SK-N-SH (cell line): ENCODE measurements around the gene USP8. TPM values are rescaled to one million over a fixed set of nuclear protein-coding genes. Genes with fewer than 3 reads are reported as not detected.
"Not testable (repeated sequence)": the region's sequence is repeated elsewhere in the genome, so short reads cannot be mapped to it uniquely, and the experiment has no call there.

ENCODE experiments used
- CTCF ChIA-PET: fragments of 300-600, 350-600 bp; formaldehyde crosslinking; extraction: SDS; loops from one replicate; lab custom pipeline; 2021; lab: Yijun Ruan, JAX
- POLR2A ChIA-PET: fragments of 350-600 bp; sonication (Branson Sonifier 250); formaldehyde crosslinking; extraction: SDS; loops from one replicate; lab custom pipeline; 2020; ENCODE audit warnings: antibody characterized with exemption, inconsistent platforms; lab: Yijun Ruan, JAX
- DNase-seq: peaks from one replicate; pipeline ENCODE4 v3.0.0; 2012
- H2AFZ ChIP-seq: fragments of 200-600 bp; sonication (generic); 2 replicates; pipeline ENCODE4 v1.8.1; 2016; ENCODE audit warnings: antibody characterized with exemption, mild to moderate bottlenecking, low read depth
- H3F3A ChIP-seq: fragments of 200-600 bp; sonication (generic); replicated peaks from 2 replicates; pipeline ENCODE3; 2016; ENCODE audit warnings: antibody characterized with exemption, mild to moderate bottlenecking; ENCODE audit not compliant: insufficient read depth
- H3K27ac ChIP-seq, 2 experiments: fragments of 200-500 bp in 1 of 2; fragments of 200-600 bp in 1 of 2; sonication (Bioruptor generic) in 1 of 2; sonication (generic), shearing (Covaris generic) in 1 of 2; 2 replicates each; pipeline versions ENCODE4 v1.5.1 to v1.6.1; 2014 to 2016; ENCODE audit warnings: low read depth in 2 of 2, inconsistent platforms in 1 of 2, low read length in 1 of 2, mild to moderate bottlenecking in 1 of 2, mixed read lengths in 1 of 2
- H3K27me3 ChIP-seq: fragments of 200-600 bp; sonication (generic), shearing (Covaris generic); 2 replicates; pipeline ENCODE4 v1.6.1; 2016; ENCODE audit warnings: mixed run types; ENCODE audit not compliant: insufficient read depth
- H3K36me3 ChIP-seq, 2 experiments: fragments of 200-500 bp in 1 of 2; fragments of 200-600 bp in 1 of 2; sonication (Bioruptor generic) in 1 of 2; sonication (generic) in 1 of 2; replicated peaks in 1 of 2; 2 replicates each; pipeline versions ENCODE3 to v1.5.1; 2014 to 2016; ENCODE audit warnings: low read length in 1 of 2, mild to moderate bottlenecking in 1 of 2; ENCODE audit not compliant: insufficient read depth in 2 of 2, control insufficient read depth in 1 of 2
- H3K4me1 ChIP-seq, 2 experiments: fragments of 200-500 bp in 1 of 2; fragments of 200-600 bp in 1 of 2; sonication (Bioruptor generic) in 1 of 2; sonication (generic), shearing (Covaris generic) in 1 of 2; 2 replicates each; pipeline versions ENCODE4 v1.5.1 to v1.6.1; 2014 to 2016; ENCODE audit warnings: low read depth in 1 of 2, low read length in 1 of 2, mixed run types in 1 of 2; ENCODE audit not compliant: insufficient read depth in 2 of 2, control insufficient read depth in 1 of 2
- H3K4me2 ChIP-seq: fragments of 200-600 bp; sonication (generic), shearing (Covaris generic); 2 replicates; pipeline ENCODE4 v1.6.1; 2017; ENCODE audit warnings: mixed run types
- H3K4me3 ChIP-seq, 2 experiments: fragments of 200-500 bp in 1 of 2; fragments of 200-600 bp in 1 of 2; sonication (Bioruptor generic) in 1 of 2; sonication (generic), shearing (Covaris generic) in 1 of 2; 2 replicates each; pipeline versions ENCODE4 v1.5.1 to v1.8.1; 2014 to 2016; ENCODE audit warnings: low read depth in 2 of 2, inconsistent platforms in 1 of 2, low read length in 1 of 2, mild to moderate bottlenecking in 1 of 2, mixed read lengths in 1 of 2, moderate library complexity in 1 of 2
- H3K79me2 ChIP-seq: fragments of 200-600 bp; sonication (generic); 2 replicates; pipeline ENCODE4 v1.8.1; 2017; ENCODE audit warnings: mild to moderate bottlenecking; ENCODE audit not compliant: insufficient read depth
- H3K9ac ChIP-seq: fragments of 200-600 bp; sonication (generic); 2 replicates; pipeline ENCODE4 v1.6.1; 2017; ENCODE audit warnings: mixed run types
- H3K9me2 ChIP-seq: fragments of 200-600 bp; sonication (generic); 2 replicates; pipeline ENCODE4 v1.6.1; 2017; ENCODE audit warnings: mixed run types
- H3K9me3 ChIP-seq: fragments of 200-600 bp; sonication (generic); 2 replicates; pipeline ENCODE4 v1.6.1; 2017; ENCODE audit warnings: mixed run types, mild to moderate bottlenecking, moderate library complexity
- H4K20me1 ChIP-seq: fragments of 200-600 bp; sonication (generic); 2 replicates; pipeline ENCODE4 v1.6.1; 2017; ENCODE audit warnings: mild to moderate bottlenecking, mixed run types; ENCODE audit not compliant: insufficient read depth
- CHD2 ChIP-seq: fragments of 150-350 bp; IDR thresholded peaks from 2 replicates; pipeline ENCODE4 v1.6.1; 2018; ENCODE audit warnings: low read length; ENCODE audit not compliant: partially characterized antibody
- GABPA ChIP-seq: IDR thresholded peaks from 2 replicates; pipeline ENCODE4 v1.4.0; 2012; ENCODE audit warnings: low read depth, mild to moderate bottlenecking
- JUND ChIP-seq: IDR thresholded peaks from 2 replicates; pipeline ENCODE4 v1.4.0; 2012
- MEF2A ChIP-seq: IDR thresholded peaks from 2 replicates; pipeline ENCODE4 v1.4.0; 2012; ENCODE audit warnings: low read depth, borderline replicate concordance
- NFIC ChIP-seq: IDR thresholded peaks from 2 replicates; pipeline ENCODE4 v1.4.0; 2012; ENCODE audit warnings: borderline replicate concordance
- NRF1 ChIP-seq: IDR thresholded peaks from 2 replicates; pipeline ENCODE4 v1.6.1; 2012; ENCODE audit warnings: low read depth, mild to moderate bottlenecking, low read length
- POLR2AphosphoS5 ChIP-seq: IDR thresholded peaks from 2 replicates; pipeline ENCODE4 v1.6.1; 2012; ENCODE audit warnings: low read depth, low read length
- RCOR1 ChIP-seq: fragments of 150-350 bp; IDR thresholded peaks from 2 replicates; pipeline ENCODE4 v1.6.1; 2017; ENCODE audit warnings: antibody characterized with exemption, low read length
- SIN3A ChIP-seq: IDR thresholded peaks from 2 replicates; pipeline ENCODE4 v1.6.1; 2012; ENCODE audit warnings: low read depth, mild to moderate bottlenecking, low read length, moderate library complexity, borderline replicate concordance
- SMC3 ChIP-seq: IDR thresholded peaks from 2 replicates; pipeline ENCODE4 v1.6.1; 2012; ENCODE audit warnings: low read depth, low read length, improper control_type of control experiment
- TCF12 ChIP-seq: IDR thresholded peaks from 2 replicates; pipeline ENCODE4 v1.4.0; 2012
- WGBS: methylation state at CpG from one replicate; pipeline ENCODE4 v1.1.6; 2017; ENCODE audit warnings: low lambda C conversion rate; 5-methylcytosine and 5-hydroxymethylcytosine counted together
- polyA plus RNA-seq, 3 experiments: library from polyadenylated mRNA; depleted of rRNA; stranded (reverse); fragments of >200 nt; gene quantifications; 2 replicates each; pipeline ENCODE4 v1.2.3, GENCODE V29; 2012
- TF ChIP-seq, protein P1 (sequence below): fragments of 150-350 bp; IDR thresholded peaks from 2 replicates; pipeline ENCODE4 v1.6.1; 2017; ENCODE audit warnings: antibody characterized with exemption, low read length, low read depth, borderline replicate concordance
- TF ChIP-seq, protein P2 (sequence below): IDR thresholded peaks from 2 replicates; pipeline ENCODE4 v1.4.0; 2012; ENCODE audit warnings: low read depth
- TF ChIP-seq, protein P3 (sequence below): IDR thresholded peaks from 2 replicates; pipeline ENCODE4 v1.4.0; 2012; ENCODE audit warnings: low read depth, borderline replicate concordance
- TF ChIP-seq, protein P4 (sequence below): fragments of 200-600 bp; sonication (generic); IDR thresholded peaks from 2 replicates; pipeline ENCODE4 v1.6.1; 2017; ENCODE audit warnings: antibody characterized with exemption, mild to moderate bottlenecking, moderate library complexity
- TF ChIP-seq, protein P5 (sequence below): IDR thresholded peaks from 2 replicates; pipeline ENCODE4 v1.4.0; 2012; ENCODE audit warnings: low read depth, borderline replicate concordance

Gene USP8
- polyA plus RNA-seq, 1 of the 3 experiments (the other 2 are of a cell fraction), result 23.4 TPM

DNA sequence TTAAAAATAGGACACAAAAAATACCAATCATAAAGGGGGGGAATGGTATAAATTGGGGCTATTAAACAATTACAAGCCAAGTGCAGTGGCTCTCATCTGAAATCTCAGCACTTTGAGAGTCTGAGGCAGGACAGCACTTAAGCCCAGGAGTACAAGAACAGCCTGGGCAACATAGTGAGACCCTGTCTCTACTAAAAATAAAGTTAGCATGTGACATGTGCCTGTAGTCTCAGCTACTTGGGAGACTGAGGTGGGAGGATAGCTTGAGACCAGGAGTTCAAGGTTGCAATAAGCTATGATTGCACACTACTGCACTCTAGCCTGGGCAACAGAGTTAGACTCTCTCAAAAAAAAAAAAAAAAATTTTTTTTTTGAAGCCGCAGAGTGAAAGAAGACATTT lies 45.4 kb upstream of the USP8 start:
- Histone ChIP-seq H3F3A (no peaks in the 10 kb centered on the region), H3K4me1 (no peaks in the 10 kb centered on the region), H3K27me3 (no peaks in the 10 kb centered on the region), H3K9me2 (no peaks in the 10 kb centered on the region), H3K9me3 (no peaks in the 10 kb centered on the region), H3K27ac (no peak overlapping the region), H3K4me2 (no peak overlapping the region), H3K79me2 (no peaks in the 10 kb centered on the region), H4K20me1 (no peaks in the 10 kb centered on the region), H3K9ac (no peak overlapping the region), H3K36me3 (no peaks in the 10 kb centered on the region), H3K4me3 (no peak overlapping the region), H2AFZ (no peak overlapping the region)
- no peak for DNase-seq
- POLR2A ChIA-PET, result no interaction called here
- CTCF ChIA-PET, result interaction anchor here (0.8 kb wide), 1 partner anchor 20 kb away, joined by 3 read pairs; no protein-coding TSS in a partner anchor
- 100% methylated on average over 1 of the region's 1 CpG for WGBS
- no peak for TF ChIP-seq MEF2A
- no peak for TF ChIP-seq SMC3
- no peak for TF ChIP-seq NRF1
- TF ChIP-seq, protein P1, sequence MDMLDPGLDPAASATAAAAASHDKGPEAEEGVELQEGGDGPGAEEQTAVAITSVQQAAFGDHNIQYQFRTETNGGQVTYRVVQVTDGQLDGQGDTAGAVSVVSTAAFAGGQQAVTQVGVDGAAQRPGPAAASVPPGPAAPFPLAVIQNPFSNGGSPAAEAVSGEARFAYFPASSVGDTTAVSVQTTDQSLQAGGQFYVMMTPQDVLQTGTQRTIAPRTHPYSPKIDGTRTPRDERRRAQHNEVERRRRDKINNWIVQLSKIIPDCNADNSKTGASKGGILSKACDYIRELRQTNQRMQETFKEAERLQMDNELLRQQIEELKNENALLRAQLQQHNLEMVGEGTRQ, result no peak
- TF ChIP-seq POLR2AphosphoS5, result no peak
- no peak for TF ChIP-seq TCF12
- no peak for TF ChIP-seq CHD2
- no peak for TF ChIP-seq JUND
- TF ChIP-seq, protein P2, sequence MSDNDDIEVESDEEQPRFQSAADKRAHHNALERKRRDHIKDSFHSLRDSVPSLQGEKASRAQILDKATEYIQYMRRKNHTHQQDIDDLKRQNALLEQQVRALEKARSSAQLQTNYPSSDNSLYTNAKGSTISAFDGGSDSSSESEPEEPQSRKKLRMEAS, result no peak
- TF ChIP-seq, protein P3, sequence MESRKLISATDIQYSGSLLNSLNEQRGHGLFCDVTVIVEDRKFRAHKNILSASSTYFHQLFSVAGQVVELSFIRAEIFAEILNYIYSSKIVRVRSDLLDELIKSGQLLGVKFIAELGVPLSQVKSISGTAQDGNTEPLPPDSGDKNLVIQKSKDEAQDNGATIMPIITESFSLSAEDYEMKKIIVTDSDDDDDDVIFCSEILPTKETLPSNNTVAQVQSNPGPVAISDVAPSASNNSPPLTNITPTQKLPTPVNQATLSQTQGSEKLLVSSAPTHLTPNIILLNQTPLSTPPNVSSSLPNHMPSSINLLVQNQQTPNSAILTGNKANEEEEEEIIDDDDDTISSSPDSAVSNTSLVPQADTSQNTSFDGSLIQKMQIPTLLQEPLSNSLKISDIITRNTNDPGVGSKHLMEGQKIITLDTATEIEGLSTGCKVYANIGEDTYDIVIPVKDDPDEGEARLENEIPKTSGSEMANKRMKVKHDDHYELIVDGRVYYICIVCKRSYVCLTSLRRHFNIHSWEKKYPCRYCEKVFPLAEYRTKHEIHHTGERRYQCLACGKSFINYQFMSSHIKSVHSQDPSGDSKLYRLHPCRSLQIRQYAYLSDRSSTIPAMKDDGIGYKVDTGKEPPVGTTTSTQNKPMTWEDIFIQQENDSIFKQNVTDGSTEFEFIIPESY, result no peak
- TF ChIP-seq RCOR1, result no peak
- TF ChIP-seq, protein P4, sequence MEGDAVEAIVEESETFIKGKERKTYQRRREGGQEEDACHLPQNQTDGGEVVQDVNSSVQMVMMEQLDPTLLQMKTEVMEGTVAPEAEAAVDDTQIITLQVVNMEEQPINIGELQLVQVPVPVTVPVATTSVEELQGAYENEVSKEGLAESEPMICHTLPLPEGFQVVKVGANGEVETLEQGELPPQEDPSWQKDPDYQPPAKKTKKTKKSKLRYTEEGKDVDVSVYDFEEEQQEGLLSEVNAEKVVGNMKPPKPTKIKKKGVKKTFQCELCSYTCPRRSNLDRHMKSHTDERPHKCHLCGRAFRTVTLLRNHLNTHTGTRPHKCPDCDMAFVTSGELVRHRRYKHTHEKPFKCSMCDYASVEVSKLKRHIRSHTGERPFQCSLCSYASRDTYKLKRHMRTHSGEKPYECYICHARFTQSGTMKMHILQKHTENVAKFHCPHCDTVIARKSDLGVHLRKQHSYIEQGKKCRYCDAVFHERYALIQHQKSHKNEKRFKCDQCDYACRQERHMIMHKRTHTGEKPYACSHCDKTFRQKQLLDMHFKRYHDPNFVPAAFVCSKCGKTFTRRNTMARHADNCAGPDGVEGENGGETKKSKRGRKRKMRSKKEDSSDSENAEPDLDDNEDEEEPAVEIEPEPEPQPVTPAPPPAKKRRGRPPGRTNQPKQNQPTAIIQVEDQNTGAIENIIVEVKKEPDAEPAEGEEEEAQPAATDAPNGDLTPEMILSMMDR, result no peak
- no peak for TF ChIP-seq GABPA
- no peak for TF ChIP-seq SIN3A
- TF ChIP-seq, protein P5, sequence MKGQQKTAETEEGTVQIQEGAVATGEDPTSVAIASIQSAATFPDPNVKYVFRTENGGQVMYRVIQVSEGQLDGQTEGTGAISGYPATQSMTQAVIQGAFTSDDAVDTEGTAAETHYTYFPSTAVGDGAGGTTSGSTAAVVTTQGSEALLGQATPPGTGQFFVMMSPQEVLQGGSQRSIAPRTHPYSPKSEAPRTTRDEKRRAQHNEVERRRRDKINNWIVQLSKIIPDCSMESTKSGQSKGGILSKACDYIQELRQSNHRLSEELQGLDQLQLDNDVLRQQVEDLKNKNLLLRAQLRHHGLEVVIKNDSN, result no peak
- TF ChIP-seq NFIC, result no peak
- TF ChIP-seq, all 33 proteins: peak for 0

DNA sequence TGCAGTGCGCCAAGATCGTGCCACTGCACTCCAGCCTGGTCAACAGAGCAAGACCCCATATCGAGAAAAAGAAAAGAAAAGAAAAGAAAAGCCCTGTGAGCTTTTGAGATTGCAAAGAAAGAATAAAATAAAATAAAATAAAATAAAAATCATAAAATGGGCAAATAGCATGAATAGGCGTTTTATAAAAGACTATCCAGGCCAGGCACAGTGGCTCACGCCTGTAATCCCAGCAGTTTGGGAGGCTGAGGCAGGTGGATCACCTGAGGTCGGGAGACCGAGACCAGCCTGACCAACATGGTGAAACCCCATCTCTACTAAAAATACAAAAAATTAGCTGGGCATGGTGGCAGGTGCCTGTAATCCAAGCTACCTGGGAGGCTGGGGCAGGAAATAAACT lies 44.8 kb upstream of the USP8 start:
- WGBS, result 83% methylated on average over 7 of the region's 7 CpGs
- H3K4me1 ChIP-seq, H2AFZ ChIP-seq, POLR2A ChIA-PET, H3K27me3 ChIP-seq, H3K9me2 ChIP-seq, H3K4me3 ChIP-seq, H3K9ac ChIP-seq, H4K20me1 ChIP-seq, H3K79me2 ChIP-seq, DNase-seq, H3K9me3 ChIP-seq, H3K27ac ChIP-seq, H3K36me3 ChIP-seq, H3K4me2 ChIP-seq, H3F3A ChIP-seq: not testable (repeated sequence)
- CTCF ChIA-PET, result interaction anchor here (0.8 kb wide), 1 partner anchor 21 kb away, joined by 3 read pairs; no protein-coding TSS in a partner anchor
